ENCODE measurements around the gene SLC51B.
A peak's percentile ranks its signal among the peaks of the same experiment; 100 is the strongest.
"Not testable (repeated sequence)": the region's sequence is repeated elsewhere in the genome, so short reads cannot be mapped to it uniquely, and the experiment has no call there.

SLC51B gene

GRCh38 chr15:65085990-65086679, 40.9 kb downstream of the SLC51B start:
- Mint-ChIP-seq H3K27ac (peak overlapping the region in 1 of 2 donors; percentile 33), H3K4me1 (ENCODE audit: low read depth in 2 of 2) (peaks cover 9 to 12% of the 10 kb centered on the region in 2 donors)
- ATAC-seq (replicated peaks): peak; percentile 16

GRCh38 chr15:65086680-65087111, 41.5 kb downstream of the SLC51B start:
- peaks cover 9 to 12% of the 10 kb centered on the region in 2 donors for H3K4me1 Mint-ChIP-seq (ENCODE audit: low read depth in 2 of 2)
- no peaks in the 10 kb centered on the region for H3K9me3 Mint-ChIP-seq
- H3K27me3 Mint-ChIP-seq: peaks cover 37 to 45% of the 10 kb centered on the region in 2 donors
- no peak overlapping the region for H3K4me3 Mint-ChIP-seq
- peak overlapping the region in 1 of 2 donors; percentile 33 for H3K27ac Mint-ChIP-seq
- peak; percentile 14 for ATAC-seq (replicated peaks)
- DNase-seq: no peak
- H3K36me3 Mint-ChIP-seq (ENCODE audit: insufficient read depth): peaks cover 3% of the 10 kb centered on the region

More at GRCh38 chr15:65085990-65086679, 40.9 kb downstream of the SLC51B start:
- DNase-seq: no peak
- Mint-ChIP-seq H3K4me3 (no peak overlapping the region), H3K36me3 (ENCODE audit: insufficient read depth) (peaks cover 3% of the 10 kb centered on the region), H3K27me3 (peaks cover 42 to 50% of the 10 kb centered on the region in 2 donors), H3K9me3 (no peaks in the 10 kb centered on the region)

GRCh38 chr15:65087411-65087810, 42.2 kb downstream of the SLC51B start:
- Mint-ChIP-seq H3K4me1 (ENCODE audit: low read depth in 2 of 2) (peaks cover 6 to 10% of the 10 kb centered on the region in 2 donors), H3K36me3 (ENCODE audit: insufficient read depth) (peaks cover 3% of the 10 kb centered on the region), H3K9me3 (no peaks in the 10 kb centered on the region), H3K4me3 (no peak overlapping the region), H3K27me3 (peaks cover 29 to 38% of the 10 kb centered on the region in 2 donors), H3K27ac (no peak overlapping the region)
- no peak for DNase-seq
- no peak for ATAC-seq (replicated peaks)

- no peak for DNase-seq
- ATAC-seq (replicated peaks): no peak
- Mint-ChIP-seq H3K9me3 (no peaks in the 10 kb centered on the region), H3K27ac (peak overlapping the region in 1 of 2 donors; percentile 3), H3K36me3 (ENCODE audit: insufficient read depth) (peaks cover 3% of the 10 kb centered on the region), H3K4me3 (no peak overlapping the region), H3K27me3 (peaks cover 23 to 31% of the 10 kb centered on the region in 2 donors), H3K4me1 (ENCODE audit: low read depth in 2 of 2) (peaks cover 0 to 4% of the 10 kb centered on the region in 2 donors)
These were observed 42.9 kb downstream of the SLC51B start for GRCh38 chr15:65087873-65088642.

- H3K27ac Mint-ChIP-seq: peak overlapping the region in 1 of 2 donors; percentile 3
- peaks cover 18 to 25% of the 10 kb centered on the region in 2 donors for H3K27me3 Mint-ChIP-seq
- DNase-seq: no peak
- peaks cover 0 to 4% of the 10 kb centered on the region in 2 donors for H3K4me1 Mint-ChIP-seq (ENCODE audit: low read depth in 2 of 2)
- peaks cover 3% of the 10 kb centered on the region for H3K36me3 Mint-ChIP-seq (ENCODE audit: insufficient read depth)
- H3K4me3 Mint-ChIP-seq: no peak overlapping the region
- no peak for ATAC-seq (replicated peaks)
- no peaks in the 10 kb centered on the region for H3K9me3 Mint-ChIP-seq
These were observed 43.4 kb downstream of the SLC51B start for GRCh38 chr15:65088643-65089021.

GRCh38 chr15:65089206-65089824, 44.1 kb downstream of the SLC51B start:
- H3K9me3 Mint-ChIP-seq: no peaks in the 10 kb centered on the region
- H3K36me3 Mint-ChIP-seq (ENCODE audit: insufficient read depth): peaks cover 3% of the 10 kb centered on the region
- H3K4me3 Mint-ChIP-seq: no peak overlapping the region
- no peak overlapping the region for H3K27ac Mint-ChIP-seq
- no peak for ATAC-seq (replicated peaks)
- peaks cover 0 to 4% of the 10 kb centered on the region in 2 donors for H3K4me1 Mint-ChIP-seq (ENCODE audit: low read depth in 2 of 2)
- DNase-seq: no peak
- peaks cover 12 to 19% of the 10 kb centered on the region in 2 donors for H3K27me3 Mint-ChIP-seq

- ATAC-seq (replicated peaks): no peak
- DNase-seq: no peak
- peaks cover 0 to 2% of the 10 kb centered on the region in 2 donors for H3K4me1 Mint-ChIP-seq (ENCODE audit: low read depth in 2 of 2)
- H3K9me3 Mint-ChIP-seq: no peaks in the 10 kb centered on the region
- H3K36me3 Mint-ChIP-seq (ENCODE audit: insufficient read depth): peaks cover 3% of the 10 kb centered on the region
- no peak overlapping the region for H3K27ac Mint-ChIP-seq
- H3K27me3 Mint-ChIP-seq: no peaks in the 10 kb centered on the region
- H3K4me3 Mint-ChIP-seq: no peak overlapping the region
These were observed 47.0 kb downstream of the SLC51B start for GRCh38 chr15:65091946-65092770.

GRCh38 chr15:65092911-65093792, 48.0 kb downstream of the SLC51B start:
- Mint-ChIP-seq H3K4me3 (no peak overlapping the region), H3K27me3 (no peaks in the 10 kb centered on the region), H3K4me1 (ENCODE audit: low read depth in 2 of 2) (peaks cover 0 to 2% of the 10 kb centered on the region in 2 donors), H3K36me3 (ENCODE audit: insufficient read depth) (peaks cover 4% of the 10 kb centered on the region), H3K27ac (no peak overlapping the region), H3K9me3 (no peaks in the 10 kb centered on the region)
- ATAC-seq (replicated peaks): no peak
- DNase-seq: no peak

GRCh38 chr15:65093793-65094170, 48.6 kb downstream of the SLC51B start:
- H3K9me3 Mint-ChIP-seq; H3K36me3 Mint-ChIP-seq (ENCODE audit: insufficient read depth); DNase-seq; H3K27ac Mint-ChIP-seq; H3K4me3 Mint-ChIP-seq; ATAC-seq (replicated peaks); H3K27me3 Mint-ChIP-seq; H3K4me1 Mint-ChIP-seq (ENCODE audit: low read depth in 2 of 2): not testable (repeated sequence)

- Mint-ChIP-seq H3K4me3 (no peak overlapping the region), H3K4me1 (ENCODE audit: low read depth in 2 of 2) (peaks cover 0 to 2% of the 10 kb centered on the region in 2 donors), H3K36me3 (ENCODE audit: insufficient read depth) (peaks cover 7% of the 10 kb centered on the region), H3K9me3 (no peaks in the 10 kb centered on the region), H3K27ac (no peak overlapping the region), H3K27me3 (no peaks in the 10 kb centered on the region)
- ATAC-seq (replicated peaks) (no peak), DNase-seq (no peak)
These were observed 49.3 kb downstream of the SLC51B start for GRCh38 chr15:65094294-65094995.

- H3K9me3 Mint-ChIP-seq: no peaks in the 10 kb centered on the region
- H3K36me3 Mint-ChIP-seq (ENCODE audit: insufficient read depth): peaks cover 7% of the 10 kb centered on the region
- DNase-seq (no peak), ATAC-seq (replicated peaks) (no peak)
- peaks cover 0 to 2% of the 10 kb centered on the region in 2 donors for H3K4me1 Mint-ChIP-seq (ENCODE audit: low read depth in 2 of 2)
- H3K4me3 Mint-ChIP-seq: no peak overlapping the region
- peak overlapping the region in 1 of 2 donors; percentile 1 for H3K27ac Mint-ChIP-seq
- no peaks in the 10 kb centered on the region for H3K27me3 Mint-ChIP-seq
These were observed 50.0 kb downstream of the SLC51B start for GRCh38 chr15:65095011-65095746.

Measured in effector memory CD8-positive, alpha-beta T cell (primary cell).